ENCODE measurements around the gene LITAF. TPM values are rescaled to one million over a fixed set of nuclear protein-coding genes. Genes with fewer than 3 reads are reported as not detected.
"Not testable (repeated sequence)": the region's sequence is repeated elsewhere in the genome, so short reads cannot be mapped to it uniquely, and the experiment has no call there.

LITAF gene
- polyA plus RNA-seq, 1 donor (not counting 4 experiments of a cell fraction or from before 2014, with no cell fraction given) = 85.4 TPM

GRCh38 chr16:11507350-11507749 lies 79.4 kb downstream of the LITAF start:
- DNase-seq (ENCODE audit: low read depth, low spot score) (no peak), FAIRE-seq (no peak)
- Histone ChIP-seq H3K4me3 (ENCODE audit: control insufficient read depth in 2 of 3, extremely low read depth in 1 of 3, insufficient read depth in 2 of 3, low read depth in 1 of 3, low read length in 3 of 3) (no peak overlapping the region), H3K4me1 (ENCODE audit: control insufficient read depth, extremely low read depth, insufficient read depth, low read length) (no peaks in the 10 kb centered on the region), H3K79me2 (ENCODE audit: control insufficient read depth, insufficient read depth, low read length) (no peaks in the 10 kb centered on the region), H2AFZ (ENCODE audit: control insufficient read depth, low read length) (no peak overlapping the region), H3K27ac (ENCODE audit: control insufficient read depth, insufficient read depth, low read length) (no peak overlapping the region), H3K4me2 (ENCODE audit: control insufficient read depth, extremely low read depth, insufficient read depth, low read depth, low read length) (no peak overlapping the region), H4K20me1 (ENCODE audit: control insufficient read depth, extremely low read depth, insufficient read depth, low read length) (no peaks in the 10 kb centered on the region), H3K36me3 (ENCODE audit: control insufficient read depth in 2 of 2, extremely low read depth in 1 of 2, insufficient read depth in 2 of 2, low read length in 2 of 2) (no peaks in the 10 kb centered on the region), H3K27me3 (ENCODE audit: control insufficient read depth, extremely low read depth, insufficient read depth, low read length) (no peaks in the 10 kb centered on the region), H3K9ac (ENCODE audit: control insufficient read depth, extremely low read depth, insufficient read depth, low read length) (no peak overlapping the region), H3K9me3 (ENCODE audit: control insufficient read depth, low read depth, low read length) (no peaks in the 10 kb centered on the region), H3K9me1 (ENCODE audit: control insufficient read depth, extremely low read depth, insufficient read depth, low read length) (no peaks in the 10 kb centered on the region)
- dilution Hi-C loops (cut with MboI; ENCODE audit: extremely low pct_ligation_motif_present, low sequenced_read_pairs) = no loop called here
- no peak for TF ChIP-seq EZH2 (IDR thresholded peaks at IDR 0.05; ENCODE audit: low read length)
- TF ChIP-seq CTCF (optimal IDR thresholded peaks at IDR 0.05 in 1 of 3, IDR thresholded peaks at IDR 0.05 in 1 of 3, conservative IDR thresholded peaks at IDR 0.05 in 1 of 3; ENCODE audit: extremely low read depth in 1 of 3, insufficient read depth in 2 of 3, low read length in 3 of 3) = no peak

GRCh38 chr16:11506741-11507305 lies 79.9 kb downstream of the LITAF start:
- H4K20me1 ChIP-seq (ENCODE audit: control insufficient read depth, extremely low read depth, insufficient read depth, low read length) = no peaks in the 10 kb centered on the region
- H3K79me2 ChIP-seq (ENCODE audit: control insufficient read depth, insufficient read depth, low read length) = no peaks in the 10 kb centered on the region
- DNase-seq (ENCODE audit: low read depth, low spot score) = no peak
- H3K4me3 ChIP-seq (ENCODE audit: control insufficient read depth in 2 of 3, extremely low read depth in 1 of 3, insufficient read depth in 2 of 3, low read depth in 1 of 3, low read length in 3 of 3) = no peak overlapping the region
- peaks cover 4% of the 10 kb centered on the region for H3K27me3 ChIP-seq (ENCODE audit: control insufficient read depth, extremely low read depth, insufficient read depth, low read length)
- H3K36me3 ChIP-seq (ENCODE audit: control insufficient read depth in 2 of 2, extremely low read depth in 1 of 2, insufficient read depth in 2 of 2, low read length in 2 of 2) = no peaks in the 10 kb centered on the region
- FAIRE-seq = no peak
- H3K27ac ChIP-seq (ENCODE audit: control insufficient read depth, insufficient read depth, low read length) = no peak overlapping the region
- dilution Hi-C loops (cut with MboI; ENCODE audit: extremely low pct_ligation_motif_present, low sequenced_read_pairs) = no loop called here
- H3K9me1 ChIP-seq (ENCODE audit: control insufficient read depth, extremely low read depth, insufficient read depth, low read length) = no peaks in the 10 kb centered on the region
- no peaks in the 10 kb centered on the region for H3K9me3 ChIP-seq (ENCODE audit: control insufficient read depth, low read depth, low read length)
- TF ChIP-seq CTCF (optimal IDR thresholded peaks at IDR 0.05 in 1 of 3, IDR thresholded peaks at IDR 0.05 in 1 of 3, conservative IDR thresholded peaks at IDR 0.05 in 1 of 3; ENCODE audit: extremely low read depth in 1 of 3, insufficient read depth in 2 of 3, low read length in 3 of 3) (no peak), EZH2 (IDR thresholded peaks at IDR 0.05; ENCODE audit: low read length) (no peak)
- H3K4me1 ChIP-seq (ENCODE audit: control insufficient read depth, extremely low read depth, insufficient read depth, low read length) = no peaks in the 10 kb centered on the region
- no peak overlapping the region for H3K4me2 ChIP-seq (ENCODE audit: control insufficient read depth, extremely low read depth, insufficient read depth, low read depth, low read length)
- H2AFZ ChIP-seq (ENCODE audit: control insufficient read depth, low read length) = no peak overlapping the region
- H3K9ac ChIP-seq (ENCODE audit: control insufficient read depth, extremely low read depth, insufficient read depth, low read length) = no peak overlapping the region

- dilution Hi-C loops (cut with MboI; ENCODE audit: extremely low pct_ligation_motif_present, low sequenced_read_pairs); H3K27ac ChIP-seq (ENCODE audit: control insufficient read depth, insufficient read depth, low read length); H4K20me1 ChIP-seq (ENCODE audit: control insufficient read depth, extremely low read depth, insufficient read depth, low read length); H3K9me1 ChIP-seq (ENCODE audit: control insufficient read depth, extremely low read depth, insufficient read depth, low read length); H3K4me1 ChIP-seq (ENCODE audit: control insufficient read depth, extremely low read depth, insufficient read depth, low read length); DNase-seq (ENCODE audit: low read depth, low spot score); FAIRE-seq; H3K4me2 ChIP-seq (ENCODE audit: control insufficient read depth, extremely low read depth, insufficient read depth, low read depth, low read length); H3K27me3 ChIP-seq (ENCODE audit: control insufficient read depth, extremely low read depth, insufficient read depth, low read length); H3K79me2 ChIP-seq (ENCODE audit: control insufficient read depth, insufficient read depth, low read length); H3K4me3 ChIP-seq (ENCODE audit: control insufficient read depth in 2 of 3, extremely low read depth in 1 of 3, insufficient read depth in 2 of 3, low read depth in 1 of 3, low read length in 3 of 3); H3K9me3 ChIP-seq (ENCODE audit: control insufficient read depth, low read depth, low read length); H3K36me3 ChIP-seq (ENCODE audit: control insufficient read depth in 2 of 2, extremely low read depth in 1 of 2, insufficient read depth in 2 of 2, low read length in 2 of 2); H2AFZ ChIP-seq (ENCODE audit: control insufficient read depth, low read length); H3K9ac ChIP-seq (ENCODE audit: control insufficient read depth, extremely low read depth, insufficient read depth, low read length): not testable (repeated sequence)
These were observed 82.5 kb downstream of the LITAF start for GRCh38 chr16:11504261-11504660.

Data from keratinocyte (primary cell).